ENCODE measurements around the gene SLC25A18.

GRCh38 chr22:17583151-17583550, 19.9 kb downstream of the SLC25A18 start:
- TF ChIP-seq SUZ12 (IDR thresholded peaks at IDR 0.05) (no peak), ARNT (IDR thresholded peaks at IDR 0.05) (no peak)
